Glomerular endothelial cell (primary cell): Measurements from ENCODE around the gene SLC11A1. TPM values are rescaled to one million over a fixed set of nuclear protein-coding genes. Genes with fewer than 3 reads are reported as not detected.

Experiments used
- DNase-seq: peaks from one replicate; pipeline ENCODE4 v3.0.0-alpha.2; 2011; ENCODE audit warnings: low read depth, low spot score; ENCODE audit errors: extremely low read depth
- total RNA-seq: library from RNA; depleted of rRNA; stranded (reverse); fragments of >200 nt; gene quantifications from 2 replicates; pipeline ENCODE4 v1.2.3, GENCODE V29; 2015

Gene SLC11A1
- total RNA-seq, result 0.05 TPM in 1 of 2 replicates, not detected in the other

GRCh38 chr2:218381916-218382366, at the start of gene SLC11A1:
Gene SLC11A1 (plus strand): TSS chr2:218382273. CDS start chr2:218382369, 96 bp downstream.
- DNase-seq, result no peak

DNA sequence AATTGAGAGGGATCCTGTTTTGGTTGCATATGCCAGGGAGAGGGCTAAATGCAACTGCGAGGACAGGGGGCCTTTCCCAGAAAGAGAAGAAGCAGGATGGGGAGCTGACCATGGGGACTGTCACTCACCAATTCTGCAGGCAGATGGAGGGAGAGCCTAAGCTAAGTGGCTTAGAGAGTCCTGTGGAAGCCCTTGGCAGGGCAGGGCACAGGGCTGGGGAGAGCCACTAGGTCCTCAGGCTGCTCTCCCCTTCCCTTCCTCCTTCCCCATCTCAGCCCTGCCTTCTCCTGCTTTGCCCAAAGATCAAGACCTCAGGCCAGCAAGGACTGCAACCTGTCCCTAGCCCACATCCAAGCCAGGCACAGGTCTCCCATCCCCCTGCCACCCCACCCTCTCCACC, 49.8 kb upstream of the SLC11A1 start:
- DNase-seq, result no peak

DNA sequence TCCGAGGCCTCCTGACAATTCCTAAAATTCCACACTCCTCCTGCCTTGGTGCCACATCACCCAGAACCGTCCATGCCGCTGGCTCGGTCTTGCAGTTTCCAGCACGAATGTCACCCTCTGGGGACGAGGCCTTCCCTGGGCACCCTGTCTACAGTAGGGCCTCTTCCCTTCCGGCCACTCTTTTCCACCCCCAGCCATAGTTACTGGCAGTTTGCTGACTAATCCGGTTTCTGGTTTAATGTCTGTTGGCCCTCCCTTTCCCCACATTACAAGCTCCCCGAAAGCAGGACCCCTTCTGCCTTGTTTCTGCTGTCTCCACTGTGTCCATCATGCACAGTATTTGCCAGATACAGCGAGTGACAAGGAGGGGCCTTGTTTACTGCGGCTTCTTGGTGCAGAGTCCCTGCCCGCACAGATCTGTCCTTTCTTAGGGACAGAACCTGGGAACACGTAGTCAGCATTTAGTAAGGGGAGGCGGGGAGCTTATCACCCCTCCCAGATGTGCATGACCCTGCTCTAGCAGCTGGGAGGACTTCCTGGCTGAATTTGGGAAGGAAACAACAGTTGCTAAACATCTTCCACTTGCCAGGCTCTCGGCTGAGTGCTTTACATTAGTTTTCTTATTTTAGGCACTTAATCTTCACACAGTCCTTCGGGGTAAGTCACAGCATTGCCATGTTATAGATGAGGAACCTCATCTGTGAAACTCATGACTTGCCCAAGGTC, 49.0 kb upstream of the SLC11A1 start:
- DNase-seq, result no peak

GRCh38 chr2:218334531-218334930, 47.5 kb upstream of the SLC11A1 start:
- DNase-seq, result no peak

DNA sequence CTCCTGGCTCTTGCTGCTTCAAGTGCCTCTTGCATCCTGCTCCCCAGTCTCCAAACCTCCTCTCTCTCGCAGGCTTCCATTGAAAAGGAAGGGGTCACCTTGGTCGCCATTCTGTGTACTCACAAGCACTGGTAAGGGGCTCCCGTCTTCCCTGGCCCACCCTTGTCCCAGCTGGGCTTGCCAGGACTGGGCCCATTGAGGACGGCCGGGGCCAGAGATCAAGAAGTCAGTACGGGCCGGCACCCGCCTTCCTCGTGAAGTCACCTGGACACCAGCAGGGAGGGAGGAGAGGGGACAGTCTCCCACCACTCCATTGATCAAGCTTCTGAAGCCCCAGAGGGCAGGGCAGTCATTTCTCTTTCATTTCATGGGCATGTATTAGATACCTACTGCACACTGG, 41.4 kb upstream of the SLC11A1 start:
- DNase-seq, result no peak

DNA sequence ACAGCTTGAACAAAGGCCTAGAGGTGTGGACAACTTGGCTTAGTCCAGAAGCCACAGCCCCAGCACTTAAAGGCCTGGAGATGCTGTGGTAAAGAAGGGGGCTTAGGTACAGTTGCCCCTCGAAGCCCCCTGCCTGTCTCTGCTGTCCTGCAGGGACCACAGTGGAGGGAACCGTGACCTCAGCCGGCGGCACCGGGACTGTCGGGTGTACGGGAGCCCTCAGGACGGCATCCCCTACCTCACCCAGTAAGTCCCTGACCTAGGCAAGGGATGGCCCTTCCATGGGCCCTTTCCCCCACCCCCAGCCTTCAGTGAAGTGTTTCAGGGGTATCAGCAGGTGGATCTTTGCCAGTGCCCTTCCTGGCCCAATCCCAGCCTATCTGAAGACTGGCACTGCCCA, 40.7 kb upstream of the SLC11A1 start:
- DNase-seq, result no peak

DNA sequence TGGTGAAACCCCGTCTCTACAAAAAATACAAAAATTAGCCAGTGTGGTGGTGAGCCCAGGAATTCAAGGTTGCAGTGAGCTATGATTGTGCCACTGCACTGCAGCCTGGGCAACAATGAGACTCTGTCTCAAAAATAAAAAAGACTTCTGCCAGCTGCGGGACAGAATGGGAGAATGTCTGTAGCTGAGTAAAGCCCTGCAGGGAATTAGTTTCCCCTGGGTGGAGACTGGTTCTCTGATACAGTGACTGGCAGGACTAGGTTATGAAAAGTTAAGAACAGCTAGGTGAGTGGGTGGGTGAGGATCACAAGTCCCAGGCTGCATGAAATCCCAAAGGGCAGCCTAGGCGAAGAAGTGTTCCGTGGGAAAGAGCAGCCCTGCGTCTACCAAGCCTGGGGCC, 39.2 kb upstream of the SLC11A1 start:
- no peak for DNase-seq

GRCh38 chr2:218343591-218343990, 38.5 kb upstream of the SLC11A1 start:
- DNase-seq, result no peak

GRCh38 chr2:218344090-218344754, 37.9 kb upstream of the SLC11A1 start:
- DNase-seq, result no peak

GRCh38 chr2:218344755-218345417, 37.2 kb upstream of the SLC11A1 start:
- no peak for DNase-seq

DNA sequence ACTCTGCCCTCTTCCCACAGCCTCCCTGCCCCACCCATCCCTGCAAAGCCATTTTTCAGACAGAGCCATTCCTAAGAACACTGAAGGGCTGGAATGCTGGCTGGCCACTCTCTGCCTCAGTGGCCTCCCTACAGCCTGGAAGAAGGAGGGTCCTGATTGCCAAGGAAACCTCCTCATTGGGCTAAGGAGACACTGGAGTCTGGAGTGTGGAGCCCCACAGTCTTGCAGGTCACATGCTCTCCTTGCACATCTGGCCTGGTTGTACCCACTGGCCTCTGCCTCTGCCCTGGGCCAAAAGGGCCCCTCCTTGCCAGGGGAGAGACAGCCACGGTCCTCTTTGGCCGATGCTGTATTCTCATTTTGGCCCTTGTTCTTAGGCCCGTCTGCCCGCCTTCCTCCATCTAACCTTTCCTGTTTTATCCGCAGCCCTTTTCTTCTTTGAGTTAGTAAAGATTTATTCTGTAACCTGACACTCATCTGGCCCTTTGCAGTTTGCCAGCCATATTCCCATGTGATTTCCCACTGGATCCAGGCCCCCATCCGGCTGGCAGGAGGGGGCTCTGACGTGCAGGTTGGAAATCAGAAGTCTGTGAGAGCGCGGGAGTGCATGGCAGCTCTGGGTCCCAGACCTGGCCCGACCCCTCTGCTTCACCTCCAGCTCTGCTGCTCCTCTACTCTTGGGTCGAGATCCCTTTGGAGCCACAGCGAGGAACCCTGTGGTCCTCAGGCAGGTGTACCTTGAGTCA, 36.4 kb upstream of the SLC11A1 start:
- DNase-seq, result no peak

DNA sequence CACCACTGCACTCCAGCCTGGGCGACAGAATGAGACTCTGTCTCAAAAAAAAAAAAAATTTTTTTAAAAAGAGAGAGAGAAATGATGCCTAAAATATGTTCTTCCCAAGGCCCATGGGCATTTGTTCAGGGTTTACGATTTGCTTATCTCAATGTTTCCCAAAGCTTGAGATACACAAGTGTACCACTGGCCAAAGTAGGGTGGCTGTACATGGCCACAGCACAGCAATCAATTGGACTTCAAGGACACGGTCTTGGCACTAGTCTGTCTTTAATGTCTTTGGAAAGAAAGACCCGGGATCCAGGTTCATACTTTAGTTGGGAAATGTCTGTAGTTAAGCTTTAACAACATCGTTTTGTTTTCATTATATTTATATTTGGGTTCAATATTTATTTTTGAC, 34.9 kb upstream of the SLC11A1 start:
- no peak for DNase-seq

DNA sequence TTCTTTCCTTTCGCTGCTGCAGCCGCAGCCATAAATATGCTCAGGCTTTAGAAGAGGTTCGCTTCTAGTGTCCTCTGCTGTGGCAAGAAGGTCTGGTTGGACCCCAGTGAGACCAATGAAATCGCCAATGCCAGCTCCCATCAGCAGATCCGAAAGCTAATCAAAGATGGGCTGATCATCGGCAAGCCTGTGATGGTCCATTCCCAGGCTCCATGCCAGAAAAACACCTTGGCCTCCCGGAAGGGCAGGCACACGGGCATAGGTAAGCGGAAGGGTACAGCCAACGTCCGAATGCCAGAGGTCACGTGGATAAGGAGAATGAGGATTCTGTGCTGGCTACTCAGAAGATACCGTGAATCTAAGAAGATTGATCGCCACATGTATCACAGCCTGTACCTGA, 28.0 kb upstream of the SLC11A1 start:
- DNase-seq, result no peak

GRCh38 chr2:218354850-218355443, 27.1 kb upstream of the SLC11A1 start:
- no peak for DNase-seq

GRCh38 chr2:218357236-218358177, 24.6 kb upstream of the SLC11A1 start:
- no peak for DNase-seq

DNA sequence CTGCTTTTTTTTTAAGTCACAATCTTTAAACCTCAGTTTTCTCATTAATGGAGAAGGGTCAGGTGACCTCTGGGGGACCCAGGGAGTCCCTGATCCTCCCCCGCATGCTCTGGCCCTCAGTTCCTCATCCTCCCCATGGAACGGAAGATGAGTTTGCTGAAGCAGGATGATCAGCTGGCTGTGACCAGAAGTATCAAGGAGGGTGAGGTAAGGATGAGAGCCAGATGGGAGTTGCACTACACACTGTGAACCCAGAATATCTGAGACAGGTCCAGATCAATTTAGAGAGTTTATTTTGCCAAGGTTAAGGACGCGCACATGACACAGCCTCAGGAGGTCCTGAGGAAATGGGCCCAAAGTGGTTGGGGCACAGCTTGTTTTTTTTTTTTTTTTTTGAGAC, 21.6 kb upstream of the SLC11A1 start:
- DNase-seq, result no peak

GRCh38 chr2:218362606-218363005, 19.5 kb upstream of the SLC11A1 start:
- no peak for DNase-seq

- no peak for DNase-seq
These were observed 18.3 kb upstream of the SLC11A1 start for GRCh38 chr2:218363736-218364135.

DNA sequence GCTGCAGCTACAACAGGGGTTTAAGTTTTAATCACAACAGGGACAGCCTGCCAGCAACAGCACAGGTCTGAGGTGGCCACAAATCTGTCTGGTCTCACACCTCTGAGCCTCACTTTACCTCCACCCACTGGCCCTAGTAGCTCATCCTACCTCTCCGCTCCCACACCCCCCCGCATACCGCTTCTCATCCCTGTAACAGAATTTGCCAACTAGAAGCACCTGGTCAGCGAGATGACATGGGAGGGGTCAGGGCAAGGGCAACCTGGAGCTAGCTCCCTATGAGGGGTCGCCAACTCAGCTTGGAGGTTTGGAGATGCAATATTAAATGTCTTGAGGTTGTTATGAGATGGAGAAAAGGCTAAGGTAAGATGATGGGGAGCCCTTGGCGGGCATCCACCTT, 17.9 kb upstream of the SLC11A1 start:
- DNase-seq, result no peak
